GM19240 (cell line): Measurements from ENCODE around the gene CDK18.

Experiments used
- DNase-seq: peaks from one replicate; pipeline ENCODE4 v3.0.0; 2011; ENCODE audit warnings: low spot score; ENCODE audit not compliant: insufficient read length

CDK18 gene

GRCh38 chr1:205535866-205536758, 31.6 kb downstream of the CDK18 start:
- no peak for DNase-seq

- DNase-seq: no peak
These were observed 32.4 kb downstream of the CDK18 start for GRCh38 chr1:205536759-205537361.

- DNase-seq: no peak
These were observed 33.0 kb downstream of the CDK18 start for GRCh38 chr1:205537386-205538018.

GRCh38 chr1:205538235-205538840, 33.9 kb downstream of the CDK18 start:
- no peak for DNase-seq

GRCh38 chr1:205541161-205541886, 36.9 kb downstream of the CDK18 start:
- no peak for DNase-seq

- no peak for DNase-seq
These were observed 37.9 kb downstream of the CDK18 start for GRCh38 chr1:205542367-205542766.

- DNase-seq: no peak
These were observed 39.2 kb downstream of the CDK18 start for GRCh38 chr1:205543351-205544301.

GRCh38 chr1:205545001-205545919, 40.8 kb downstream of the CDK18 start:
- DNase-seq: no peak

GRCh38 chr1:205545991-205546390, 41.5 kb downstream of the CDK18 start:
- DNase-seq: no peak

- no peak for DNase-seq
These were observed 42.1 kb downstream of the CDK18 start for GRCh38 chr1:205546541-205546940.

- DNase-seq: no peak
These were observed 43.7 kb downstream of the CDK18 start for GRCh38 chr1:205547936-205548827.

- no peak for DNase-seq
These were observed 49.8 kb downstream of the CDK18 start for GRCh38 chr1:205554026-205554811.

- DNase-seq: no peak
These were observed 57.2 kb downstream of the CDK18 start for GRCh38 chr1:205561501-205562203.

GRCh38 chr1:205563927-205564441, 59.5 kb downstream of the CDK18 start:
- no peak for DNase-seq

GRCh38 chr1:205565799-205566198, 61.3 kb downstream of the CDK18 start:
- no peak for DNase-seq

GRCh38 chr1:205567716-205568115, 63.2 kb downstream of the CDK18 start:
- DNase-seq: no peak

- DNase-seq: no peak
These were observed 63.6 kb downstream of the CDK18 start for GRCh38 chr1:205568135-205568468.
